Neuronal stem cell (in vitro differentiated cells): ENCODE results near the gene MAGED1.

Source experiments
- DNase-seq: peaks from one replicate; pipeline ENCODE4 v3.0.0-alpha.2; 2013; ENCODE audit warnings: low spot score
- H2AFZ ChIP-seq: one replicate; pipeline ENCODE4 v1.6.1; 2013; ENCODE audit warnings: mild to moderate bottlenecking, low read length, inconsistent platforms
- H2AK5ac ChIP-seq: 2 replicates; pipeline ENCODE4 v1.6.1; 2013; ENCODE audit warnings: low read depth, mild to moderate bottlenecking, inconsistent platforms, low read length, moderate library complexity, mixed read lengths
- H2BK120ac ChIP-seq: 2 replicates; pipeline ENCODE4 v1.6.1; 2013; ENCODE audit warnings: low read depth, mild to moderate bottlenecking, inconsistent platforms, low read length, moderate library complexity, mixed read lengths
- H2BK12ac ChIP-seq: one replicate; pipeline ENCODE4 v1.6.1; 2013; ENCODE audit warnings: low read length, inconsistent platforms
- H2BK15ac ChIP-seq: 2 replicates; pipeline ENCODE4 v1.6.1; 2013; ENCODE audit warnings: mild to moderate bottlenecking, low read length, inconsistent platforms, mixed read lengths
- H2BK5ac ChIP-seq: one replicate; pipeline ENCODE4 v1.6.1; 2013; ENCODE audit warnings: inconsistent platforms, mild to moderate bottlenecking, low read length, moderate library complexity
- H3K14ac ChIP-seq: one replicate; pipeline ENCODE4 v1.6.1; 2013; ENCODE audit warnings: low read length, inconsistent platforms
- H3K18ac ChIP-seq: 2 replicates; pipeline ENCODE4 v1.6.1; 2013; ENCODE audit warnings: low read length, inconsistent platforms
- H3K23ac ChIP-seq: 2 replicates; pipeline ENCODE4 v1.6.1; 2013; ENCODE audit warnings: low read depth, mild to moderate bottlenecking, mixed read lengths, low read length, inconsistent platforms; ENCODE audit not compliant: poor library complexity
- H3K27ac ChIP-seq: replicated peaks from 3 replicates; pipeline ENCODE4 v1.5.1; 2013; ENCODE audit warnings: low read length, inconsistent platforms
- H3K27me3 ChIP-seq, 3 experiments: 2 replicates each; pipeline ENCODE4 v1.6.1; 2013; ENCODE audit warnings: low read length in 3 of 3, mild to moderate bottlenecking in 2 of 3, inconsistent platforms in 1 of 3, low read depth in 1 of 3, mixed read lengths in 1 of 3, moderate library complexity in 1 of 3; ENCODE audit not compliant: control insufficient read depth in 3 of 3, insufficient read depth in 3 of 3
- H3K36me3 ChIP-seq, 2 donors: replicated peaks in 1 of 2; 2 replicates each; pipeline ENCODE4 v1.6.1; 2013; ENCODE audit warnings: low read length in 2 of 2; ENCODE audit not compliant: control insufficient read depth in 2 of 2, insufficient read depth in 2 of 2
- H3K4ac ChIP-seq: 2 replicates; pipeline ENCODE4 v1.6.1; 2013; ENCODE audit warnings: inconsistent platforms, mild to moderate bottlenecking, low read length, moderate library complexity
- H3K4me1 ChIP-seq, 2 donors: 1 replicate in 1 of 2; 2 replicates in 1 of 2; pipeline ENCODE4 v1.6.1; 2013; ENCODE audit warnings: low read length in 2 of 2, low read depth in 1 of 2; ENCODE audit not compliant: control insufficient read depth in 2 of 2, insufficient read depth in 1 of 2
- H3K4me2 ChIP-seq: one replicate; pipeline ENCODE4 v1.6.1; 2013; ENCODE audit warnings: mild to moderate bottlenecking, low read length, inconsistent platforms; ENCODE audit not compliant: insufficient read depth, poor library complexity, severe bottlenecking
- H3K4me3 ChIP-seq, 2 donors: 2 replicates each; pipeline ENCODE4 v1.5.1; 2013; ENCODE audit warnings: low read length in 2 of 2, mild to moderate bottlenecking in 2 of 2, inconsistent platforms in 1 of 2, moderate library complexity in 1 of 2
- H3K79me1 ChIP-seq: one replicate; pipeline ENCODE4 v1.6.1; 2013; ENCODE audit warnings: low read depth, mild to moderate bottlenecking, inconsistent platforms, low read length, moderate library complexity
- H3K9ac ChIP-seq: one replicate; pipeline ENCODE4 v1.6.1; 2013; ENCODE audit warnings: mild to moderate bottlenecking, low read depth, low read length, inconsistent platforms; ENCODE audit not compliant: poor library complexity
- H3K9me3 ChIP-seq, 2 donors: replicated peaks in 1 of 2; 2 replicates each; pipeline versions ENCODE3 to v1.6.1; 2013; ENCODE audit warnings: low read length in 2 of 2, mild to moderate bottlenecking in 2 of 2, inconsistent platforms in 1 of 2, low read depth in 1 of 2, mixed read lengths in 1 of 2, moderate library complexity in 1 of 2; ENCODE audit not compliant: control insufficient read depth in 2 of 2, insufficient read depth in 1 of 2
- H4K8ac ChIP-seq: one replicate; pipeline ENCODE4 v1.6.1; 2013; ENCODE audit warnings: low read depth, mild to moderate bottlenecking, inconsistent platforms, low read length, moderate library complexity
- H4K91ac ChIP-seq: one replicate; pipeline ENCODE4 v1.6.1; 2013; ENCODE audit warnings: low read length, low read depth, mild to moderate bottlenecking, inconsistent platforms; ENCODE audit not compliant: poor library complexity
- WGBS, 2 donors: extraction: QIAGEN DNeasy Blood & Tissue Kit; methylation state at CpG; one replicate each; pipeline ENCODE4 v1.1.7; 2013; ENCODE audit warnings: missing lambda C conversion rate in 2 of 2, mixed read lengths in 1 of 2; ENCODE audit not compliant: insufficient read length in 2 of 2, insufficient replicate concordance in 1 of 2; ENCODE audit errors: extremely low coverage in 2 of 2; 5-methylcytosine and 5-hydroxymethylcytosine counted together

MAGED1 gene

GRCh38 chrX:51852621-51853020 is 40.8 kb upstream of the MAGED1 start:
- Histone ChIP-seq H3K79me1 (no peaks in the 10 kb centered on the region), H3K18ac (no peak overlapping the region), H3K14ac (no peak overlapping the region), H2BK5ac (no peak overlapping the region), H3K4me1 (peaks cover 1 to 11% of the 10 kb centered on the region in 2 donors), H4K8ac (no peak overlapping the region), H3K36me3 (peaks cover 0 to 4% of the 10 kb centered on the region in 2 donors), H3K27me3 (no peaks in the 10 kb centered on the region), H3K4ac (no peak overlapping the region), H3K9me3 (peaks cover 2 to 31% of the 10 kb centered on the region in 2 donors), H3K23ac (no peak overlapping the region), H2AK5ac (no peak overlapping the region), H2AFZ (no peak overlapping the region), H3K27ac (no peak overlapping the region), H3K4me3 (no peak overlapping the region), H3K4me2 (no peak overlapping the region), H4K91ac (no peak overlapping the region), H2BK12ac (no peak overlapping the region), H2BK15ac (no peak overlapping the region), H3K9ac (no peak overlapping the region), H2BK120ac (no peak overlapping the region)
- WGBS, 2 donors = no CpG with 5 or more reads among the region's 3 CpGs
- DNase-seq = no peak

DNA sequence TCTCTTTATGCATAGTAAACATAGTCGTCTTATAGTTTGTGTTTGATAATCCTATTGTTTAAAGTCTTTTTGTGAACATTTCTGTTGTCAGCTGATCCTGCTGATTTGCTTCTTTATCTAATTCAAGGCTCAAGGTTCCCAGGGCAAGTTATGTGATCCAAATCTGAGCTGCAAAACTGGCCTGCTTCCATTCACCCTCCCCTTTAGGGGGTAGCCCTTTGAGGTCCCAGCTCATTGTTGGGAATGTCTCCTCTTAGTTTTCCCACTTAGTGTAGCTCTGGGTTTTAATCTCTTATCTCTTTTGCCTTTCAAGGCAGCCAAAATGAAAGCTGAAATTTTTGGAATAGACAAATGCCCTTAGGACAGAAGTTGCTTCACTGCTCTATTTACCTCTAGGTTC is 40.2 kb upstream of the MAGED1 start:
- no peak overlapping the region for H3K9ac ChIP-seq
- no peak overlapping the region for H3K14ac ChIP-seq
- no peak overlapping the region for H3K4ac ChIP-seq
- no peak overlapping the region for H2BK5ac ChIP-seq
- H3K4me2 ChIP-seq = no peak overlapping the region
- H3K36me3 ChIP-seq = peaks cover 0 to 4% of the 10 kb centered on the region in 2 donors
- H4K91ac ChIP-seq = no peak overlapping the region
- WGBS, 2 donors = no CpG with 5 or more reads among the region's 1 CpG
- no peak overlapping the region for H3K27ac ChIP-seq
- peak; percentile 5 for DNase-seq
- H4K8ac ChIP-seq = no peak overlapping the region
- no peak overlapping the region for H2BK12ac ChIP-seq
- H2BK120ac ChIP-seq = no peak overlapping the region
- H2AFZ ChIP-seq = no peak overlapping the region
- no peak overlapping the region for H3K4me3 ChIP-seq
- no peaks in the 10 kb centered on the region for H3K79me1 ChIP-seq
- H3K9me3 ChIP-seq = peaks cover 2 to 37% of the 10 kb centered on the region in 2 donors
- H3K23ac ChIP-seq = no peak overlapping the region
- no peak overlapping the region for H2BK15ac ChIP-seq
- H3K18ac ChIP-seq = no peak overlapping the region
- H2AK5ac ChIP-seq = no peak overlapping the region
- H3K27me3 ChIP-seq = no peaks in the 10 kb centered on the region
- H3K4me1 ChIP-seq = peaks cover 1 to 11% of the 10 kb centered on the region in 2 donors

- Histone ChIP-seq H2BK12ac (no peak overlapping the region), H3K36me3 (peaks cover 0 to 4% of the 10 kb centered on the region in 2 donors), H3K27ac (no peak overlapping the region), H3K27me3 (no peaks in the 10 kb centered on the region), H3K9me3 (peaks cover 2 to 48% of the 10 kb centered on the region in 2 donors), H3K14ac (no peak overlapping the region), H4K91ac (no peak overlapping the region), H4K8ac (no peak overlapping the region), H3K4me3 (no peak overlapping the region), H3K4ac (no peak overlapping the region), H2AK5ac (no peak overlapping the region), H3K23ac (no peak overlapping the region), H3K9ac (no peak overlapping the region), H2BK120ac (no peak overlapping the region), H2BK15ac (no peak overlapping the region), H3K4me1 (peaks cover 0 to 11% of the 10 kb centered on the region in 2 donors), H2BK5ac (no peak overlapping the region), H2AFZ (no peak overlapping the region), H3K18ac (no peak overlapping the region), H3K4me2 (no peak overlapping the region), H3K79me1 (no peaks in the 10 kb centered on the region)
- WGBS, 2 donors = no CpG with 5 or more reads among the region's 8 CpGs
- no peak for DNase-seq
Observed at GRCh38 chrX:51855698-51856097, 37.7 kb upstream of the MAGED1 start.

GRCh38 chrX:51857159-51857733 is 36.2 kb upstream of the MAGED1 start:
- H2BK12ac ChIP-seq = no peak overlapping the region
- peaks cover 2 to 52% of the 10 kb centered on the region in 2 donors for H3K9me3 ChIP-seq
- H2BK15ac ChIP-seq = no peak overlapping the region
- H3K14ac ChIP-seq = no peak overlapping the region
- no peaks in the 10 kb centered on the region for H3K27me3 ChIP-seq
- H3K23ac ChIP-seq = no peak overlapping the region
- H4K91ac ChIP-seq = no peak overlapping the region
- WGBS, 2 donors = no CpG with 5 or more reads among the region's 1 CpG
- H2BK120ac ChIP-seq = no peak overlapping the region
- no peak overlapping the region for H4K8ac ChIP-seq
- H2AFZ ChIP-seq = no peak overlapping the region
- no peak overlapping the region for H2AK5ac ChIP-seq
- H3K36me3 ChIP-seq = peaks cover 0 to 4% of the 10 kb centered on the region in 2 donors
- no peak overlapping the region for H3K4ac ChIP-seq
- H3K18ac ChIP-seq = no peak overlapping the region
- no peak for DNase-seq
- no peaks in the 10 kb centered on the region for H3K79me1 ChIP-seq
- H3K27ac ChIP-seq = no peak overlapping the region
- H3K4me2 ChIP-seq = no peak overlapping the region
- no peak overlapping the region for H3K4me3 ChIP-seq
- H2BK5ac ChIP-seq = no peak overlapping the region
- H3K9ac ChIP-seq = no peak overlapping the region
- peaks cover 0 to 7% of the 10 kb centered on the region in 2 donors for H3K4me1 ChIP-seq
